Measurements from ENCODE around the gene SPAM1.

GRCh38 chr7:123994449-123994848 is 69.4 kb downstream of the SPAM1 start:
- no peak for TF ChIP-seq CTCF (optimal IDR thresholded peaks at IDR 0.05 in 1 of 3, IDR thresholded peaks at IDR 0.05 in 1 of 3, conservative IDR thresholded peaks at IDR 0.05 in 1 of 3; ENCODE audit: extremely low read depth in 1 of 3, insufficient read depth in 2 of 3, low read length in 3 of 3)
- TF ChIP-seq EZH2 (IDR thresholded peaks at IDR 0.05; ENCODE audit: low read length): no peak

Data from keratinocyte (primary cell).